ENCODE data around the gene BORCS8.
"Not testable (repeated sequence)": the region's sequence is repeated elsewhere in the genome, so short reads cannot be mapped to it uniquely, and the experiment has no call there.

Gene BORCS8

GRCh38 chr19:19224150-19224851 is 32.3 kb upstream of the BORCS8 start:
- TF ChIP-seq CTCF (IDR thresholded peaks at IDR 0.05; ENCODE audit: low read depth, low read length) = no peak
- H3K4me3 ChIP-seq (replicated peaks in 1 of 2; ENCODE audit: low read depth in 2 of 2, low read length in 2 of 2) = no peak overlapping the region
- DNase-seq (ENCODE audit: low read depth in 2 of 2) = no peak

- DNase-seq (ENCODE audit: low read depth in 2 of 2) = no peak
- TF ChIP-seq CTCF (IDR thresholded peaks at IDR 0.05; ENCODE audit: low read depth, low read length) = no peak
- H3K4me3 ChIP-seq (replicated peaks in 1 of 2; ENCODE audit: low read depth in 2 of 2, low read length in 2 of 2) = no peak overlapping the region
These were observed 31.7 kb upstream of the BORCS8 start for GRCh38 chr19:19223636-19224035.

- no peak for DNase-seq (ENCODE audit: low read depth in 2 of 2)
- no peak for TF ChIP-seq CTCF (IDR thresholded peaks at IDR 0.05; ENCODE audit: low read depth, low read length)
- H3K4me3 ChIP-seq (replicated peaks in 1 of 2; ENCODE audit: low read depth in 2 of 2, low read length in 2 of 2) = no peak overlapping the region
These were observed 31.1 kb upstream of the BORCS8 start for GRCh38 chr19:19223060-19223459.

GRCh38 chr19:19221000-19221399 is 29.0 kb upstream of the BORCS8 start:
- not testable (repeated sequence) for DNase-seq (ENCODE audit: low read depth in 2 of 2)

GRCh38 chr19:19218911-19219310 is 27.0 kb upstream of the BORCS8 start:
- no peak for DNase-seq (ENCODE audit: low read depth in 2 of 2)
- no peak overlapping the region for H3K4me3 ChIP-seq (replicated peaks in 1 of 2; ENCODE audit: low read depth in 2 of 2, low read length in 2 of 2)
- TF ChIP-seq CTCF (IDR thresholded peaks at IDR 0.05; ENCODE audit: low read depth, low read length) = no peak

More at GRCh38 chr19:19221000-19221399, 29.0 kb upstream of the BORCS8 start:
- H3K4me3 ChIP-seq (replicated peaks in 1 of 2; ENCODE audit: low read depth in 2 of 2, low read length in 2 of 2) = not testable (repeated sequence)

- DNase-seq (ENCODE audit: low read depth in 2 of 2) = peak; percentile 33 to 49
These were observed 25.1 kb upstream of the BORCS8 start for GRCh38 chr19:19217099-19217498.

GRCh38 chr19:19215792-19216191 is 23.8 kb upstream of the BORCS8 start:
- no peak overlapping the region for H3K4me3 ChIP-seq (replicated peaks in 1 of 2; ENCODE audit: low read depth in 2 of 2, low read length in 2 of 2)
- TF ChIP-seq CTCF (IDR thresholded peaks at IDR 0.05; ENCODE audit: low read depth, low read length) = no peak
- DNase-seq (ENCODE audit: low read depth in 2 of 2) = no peak

More at GRCh38 chr19:19217099-19217498, 25.1 kb upstream of the BORCS8 start:
- no peak overlapping the region for H3K4me3 ChIP-seq (replicated peaks in 1 of 2; ENCODE audit: low read depth in 2 of 2, low read length in 2 of 2)
- peak; percentile 7 for TF ChIP-seq CTCF (IDR thresholded peaks at IDR 0.05; ENCODE audit: low read depth, low read length)

Data from cardiac fibroblast (primary cell).